ELR (cell line): Measurements from ENCODE around the gene MAML2.

Experiments used
- DNase-seq: peaks from one replicate; pipeline ENCODE4 v3.0.0-alpha.2; 2015; ENCODE audit warnings: low read depth

The MAML2 gene

DNA sequence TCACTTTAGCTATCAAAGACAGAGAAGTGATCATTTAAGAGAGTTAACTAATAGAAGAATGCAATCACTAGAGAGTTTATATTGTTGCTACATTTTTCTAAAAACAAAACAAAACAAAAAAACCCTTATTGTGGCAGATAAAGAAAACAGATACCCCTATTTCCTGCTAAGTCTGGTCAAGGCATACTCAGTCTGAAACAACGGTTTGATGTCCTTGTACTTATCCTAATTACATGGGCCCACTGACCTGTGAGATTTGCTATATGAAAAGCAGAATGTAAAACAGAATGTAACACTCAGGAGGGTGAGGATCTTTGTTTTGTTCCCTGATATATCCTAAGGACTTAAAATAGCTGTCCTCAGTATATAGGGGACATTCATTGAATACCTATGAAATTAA, 24.6 kb downstream of the MAML2 start:
- DNase-seq, result no peak

GRCh38 chr11:96317985-96318384, 25.0 kb downstream of the MAML2 start:
- DNase-seq, result no peak

- no peak for DNase-seq
Measured at GRCh38 chr11:96317571-96317970, 25.4 kb downstream of the MAML2 start.

DNA sequence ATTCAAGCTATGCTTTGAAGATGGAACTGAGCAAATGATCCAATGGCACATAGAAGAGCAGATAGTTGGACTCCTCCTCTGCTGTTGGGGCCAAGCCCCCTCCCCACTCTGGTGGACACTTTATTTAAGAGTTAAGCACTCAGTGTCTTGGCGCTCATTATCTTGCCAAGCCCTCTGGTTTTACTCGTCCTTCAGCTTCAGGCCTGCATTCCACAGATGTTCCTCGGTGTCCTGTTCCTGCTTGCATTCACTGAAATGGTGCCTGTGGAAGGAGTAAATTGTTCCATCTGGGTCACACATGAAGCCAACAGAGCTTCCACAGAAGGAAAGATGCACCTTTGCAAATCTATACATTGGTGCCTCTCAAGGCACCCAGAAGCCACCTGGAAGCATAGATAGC, 26.1 kb downstream of the MAML2 start:
- no peak for DNase-seq

- peak; percentile 30 for DNase-seq
Measured at GRCh38 chr11:96315476-96315875, 27.5 kb downstream of the MAML2 start.

- peak; percentile 85 for DNase-seq
Measured at GRCh38 chr11:96314326-96315020, 28.5 kb downstream of the MAML2 start.

DNA sequence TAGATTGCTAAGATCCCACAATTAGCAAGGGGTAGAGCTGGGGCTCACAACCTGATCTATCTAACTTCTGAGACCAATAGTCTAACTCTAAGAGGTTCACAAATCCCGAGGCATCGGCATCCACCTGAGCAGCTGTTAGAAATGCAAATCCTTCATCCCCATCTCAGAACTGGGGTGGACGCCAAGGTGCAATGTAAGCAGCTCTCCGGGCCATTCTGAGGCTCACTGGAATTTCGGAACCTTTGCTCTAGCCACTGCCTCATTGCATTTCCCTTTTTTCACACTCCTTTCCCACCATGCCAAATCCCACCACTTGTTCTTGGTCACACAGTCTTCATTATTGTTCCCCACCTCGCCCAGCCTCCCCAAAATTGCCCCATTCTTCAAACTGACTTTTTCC, 29.8 kb downstream of the MAML2 start:
- no peak for DNase-seq

DNA sequence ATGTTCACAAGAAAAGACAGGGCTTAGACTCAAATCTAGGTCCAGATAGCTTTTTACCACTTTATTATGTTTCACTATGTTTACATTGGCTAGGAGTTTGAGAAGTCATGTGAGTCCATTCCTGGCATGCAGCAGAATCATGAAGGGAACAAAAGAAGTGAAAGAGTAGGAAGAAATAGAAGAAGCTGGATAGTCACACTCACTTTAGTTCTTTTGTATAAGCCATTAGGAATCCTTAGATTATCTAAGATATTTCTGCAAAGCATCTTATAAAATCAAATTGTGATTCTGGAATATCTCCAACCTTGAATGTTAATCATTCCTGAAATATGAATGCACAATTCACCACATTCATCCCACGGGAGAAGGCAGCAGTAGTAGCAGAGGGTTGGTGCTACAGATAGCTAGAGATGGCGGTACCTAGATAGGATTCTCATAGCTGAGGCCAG, 31.9 kb downstream of the MAML2 start:
- DNase-seq, result peak; percentile 72

DNA sequence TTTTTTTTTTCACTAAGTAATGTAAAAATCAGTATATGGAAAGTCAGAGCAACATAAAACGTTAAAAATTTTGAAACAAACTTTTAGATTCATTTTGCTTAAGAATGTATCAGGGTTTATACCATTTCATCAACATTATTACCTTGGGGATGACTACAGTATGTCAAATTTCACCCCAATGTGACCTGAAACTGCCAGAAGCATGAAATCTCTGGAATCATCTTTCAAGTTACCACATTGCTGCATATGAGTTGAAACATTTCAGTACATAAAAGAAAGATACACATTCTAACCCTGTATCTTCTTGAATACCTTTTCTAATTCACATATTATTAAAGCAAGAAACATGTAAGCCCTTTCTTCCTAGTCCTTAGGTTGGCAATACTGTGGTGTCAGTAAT, 32.8 kb downstream of the MAML2 start:
- DNase-seq, result no peak

DNA sequence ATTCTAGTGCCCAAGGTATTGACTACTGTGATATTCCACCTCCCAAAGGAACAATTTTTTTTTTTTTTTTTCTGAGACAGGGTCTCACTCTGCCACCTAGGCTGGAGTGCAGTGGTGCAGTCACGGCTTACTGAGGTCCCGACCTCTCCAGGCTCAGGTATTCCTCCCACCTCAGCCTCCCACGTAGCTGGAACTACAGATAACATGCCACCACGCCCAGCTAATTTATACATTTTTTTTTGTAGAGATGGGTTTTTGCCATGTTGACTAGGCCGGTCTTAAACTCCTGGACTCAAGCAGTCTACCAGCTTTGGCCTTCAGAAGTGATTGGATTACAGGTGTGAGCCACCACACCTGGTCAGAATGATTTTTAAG, 33.4 kb downstream of the MAML2 start:
- no peak for DNase-seq

DNA sequence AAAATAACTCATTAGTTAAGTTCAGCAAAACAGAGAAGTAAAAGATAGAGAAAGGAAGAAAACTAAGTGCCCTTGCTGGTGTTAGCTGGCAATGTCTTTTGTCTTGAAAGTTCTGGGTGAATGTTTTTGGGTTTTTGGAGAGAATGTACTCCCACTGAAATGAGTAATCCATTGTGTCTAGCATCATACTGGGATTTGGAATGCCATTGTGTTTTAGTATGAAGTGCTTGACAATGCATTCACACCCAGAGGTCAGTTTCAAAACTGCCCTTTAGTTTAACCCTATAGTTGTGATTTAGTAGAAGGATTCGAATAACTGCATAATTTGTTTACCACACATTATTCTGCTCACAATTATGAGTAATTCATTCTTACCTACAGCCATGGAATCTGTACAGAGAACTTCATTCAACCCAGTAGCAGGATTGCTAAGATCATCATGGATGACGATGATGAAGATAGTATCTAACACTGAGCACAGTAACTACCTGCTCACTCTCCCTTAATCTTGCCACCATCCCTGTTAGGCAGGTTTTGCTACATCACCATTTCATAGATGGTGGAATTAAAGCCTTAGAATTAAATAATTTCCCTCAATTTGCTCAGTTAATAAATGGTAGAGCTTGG, 33.9 kb downstream of the MAML2 start:
- peak; percentile 66 for DNase-seq

DNA sequence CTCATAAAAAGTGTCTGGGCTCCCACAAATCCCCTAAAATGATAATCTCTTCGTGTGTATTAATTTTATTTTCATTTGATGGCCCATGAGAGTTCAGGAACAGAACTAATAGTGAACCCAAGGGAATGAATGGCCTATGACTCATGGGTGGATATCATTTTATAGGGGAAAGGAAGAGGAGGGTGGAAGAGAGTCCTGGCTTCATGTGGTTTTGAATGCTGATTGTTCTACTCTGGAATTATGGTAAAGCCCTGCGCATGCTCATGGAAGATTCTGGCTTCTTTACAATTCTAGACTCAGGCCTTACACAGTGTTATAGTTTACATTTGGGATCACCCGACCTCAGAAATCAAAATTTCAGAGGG, 35.2 kb downstream of the MAML2 start:
- DNase-seq, result peak; percentile 96

DNA sequence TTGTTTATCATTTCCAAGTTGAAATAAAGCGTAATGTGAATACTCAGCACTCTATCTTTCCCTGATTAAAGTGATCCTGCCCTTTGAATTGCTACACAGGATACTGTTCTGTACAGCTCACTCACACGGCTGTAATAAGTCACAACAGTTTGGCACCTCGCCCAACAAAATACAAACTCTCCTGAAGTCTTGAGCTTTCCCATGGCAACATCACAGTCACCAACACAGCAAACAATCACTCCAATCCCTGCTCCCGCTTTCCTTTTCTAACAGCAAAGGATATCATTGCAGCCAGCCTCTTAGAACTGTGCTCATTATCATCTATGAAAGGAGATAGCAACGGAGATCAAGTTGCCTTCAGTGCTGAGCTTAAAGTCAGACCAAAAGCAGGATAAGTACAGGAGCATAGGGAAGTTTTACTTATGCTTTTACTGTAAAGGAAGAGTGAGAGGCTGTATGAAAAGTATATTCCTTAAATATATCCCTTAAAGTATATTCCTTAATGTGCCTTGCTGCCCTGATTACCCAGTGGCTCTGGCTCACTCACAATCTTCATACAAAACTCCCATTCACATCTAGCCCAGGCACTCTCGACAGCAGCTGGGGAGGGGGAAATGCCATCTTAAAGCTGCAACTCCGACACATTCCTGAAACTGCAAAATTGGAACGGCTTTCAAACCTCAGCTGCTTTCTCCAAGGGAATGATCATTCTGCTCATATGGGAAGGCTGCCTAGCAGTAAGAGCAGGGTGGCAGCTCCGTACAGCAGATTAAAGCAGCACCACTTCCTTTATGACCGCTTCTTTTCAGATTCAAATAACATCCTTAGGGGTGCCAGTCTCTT, 35.8 kb downstream of the MAML2 start:
- peak; percentile 99 for DNase-seq

DNA sequence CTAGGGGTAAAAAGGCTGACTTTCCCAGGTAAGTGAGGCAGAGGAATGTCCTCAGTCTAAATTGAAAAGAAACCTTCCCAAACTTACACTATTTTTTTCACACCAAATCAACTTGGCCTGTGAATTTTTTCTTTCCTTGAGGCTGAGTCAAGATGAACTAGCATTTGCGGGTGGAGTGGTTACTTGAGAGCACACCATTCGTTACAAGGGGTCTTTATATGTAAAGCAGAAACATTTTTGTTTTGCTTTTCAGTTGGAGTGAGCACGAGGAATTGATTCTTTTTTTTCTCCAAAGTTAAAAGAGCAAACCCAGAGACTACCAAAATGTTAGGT, 36.4 kb downstream of the MAML2 start:
- peak; percentile 69 for DNase-seq

GRCh38 chr11:96306071-96306470, 36.9 kb downstream of the MAML2 start:
- no peak for DNase-seq

GRCh38 chr11:96303980-96304379, 39.0 kb downstream of the MAML2 start:
- DNase-seq, result peak; percentile 50

DNA sequence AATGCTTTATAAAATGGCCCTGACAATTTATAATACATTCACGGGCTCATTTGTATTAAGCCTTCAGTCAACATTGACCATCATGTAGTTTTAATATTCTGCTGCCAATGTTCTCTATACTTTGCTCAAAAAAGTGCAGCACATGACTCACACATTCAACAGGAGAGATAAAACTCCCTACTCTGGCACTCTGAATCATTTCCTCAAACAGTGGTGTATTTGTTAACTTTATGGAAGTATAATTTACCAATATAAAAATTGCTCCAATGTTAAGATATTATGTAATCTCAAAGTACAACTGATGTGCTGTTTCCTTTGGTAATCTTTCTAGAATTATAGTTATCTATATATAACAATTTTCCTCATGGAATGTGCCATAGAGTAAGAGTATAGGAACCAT, 39.9 kb downstream of the MAML2 start:
- peak; percentile 88 for DNase-seq

GRCh38 chr11:96301818-96302217, 41.2 kb downstream of the MAML2 start:
- DNase-seq, result no peak

DNA sequence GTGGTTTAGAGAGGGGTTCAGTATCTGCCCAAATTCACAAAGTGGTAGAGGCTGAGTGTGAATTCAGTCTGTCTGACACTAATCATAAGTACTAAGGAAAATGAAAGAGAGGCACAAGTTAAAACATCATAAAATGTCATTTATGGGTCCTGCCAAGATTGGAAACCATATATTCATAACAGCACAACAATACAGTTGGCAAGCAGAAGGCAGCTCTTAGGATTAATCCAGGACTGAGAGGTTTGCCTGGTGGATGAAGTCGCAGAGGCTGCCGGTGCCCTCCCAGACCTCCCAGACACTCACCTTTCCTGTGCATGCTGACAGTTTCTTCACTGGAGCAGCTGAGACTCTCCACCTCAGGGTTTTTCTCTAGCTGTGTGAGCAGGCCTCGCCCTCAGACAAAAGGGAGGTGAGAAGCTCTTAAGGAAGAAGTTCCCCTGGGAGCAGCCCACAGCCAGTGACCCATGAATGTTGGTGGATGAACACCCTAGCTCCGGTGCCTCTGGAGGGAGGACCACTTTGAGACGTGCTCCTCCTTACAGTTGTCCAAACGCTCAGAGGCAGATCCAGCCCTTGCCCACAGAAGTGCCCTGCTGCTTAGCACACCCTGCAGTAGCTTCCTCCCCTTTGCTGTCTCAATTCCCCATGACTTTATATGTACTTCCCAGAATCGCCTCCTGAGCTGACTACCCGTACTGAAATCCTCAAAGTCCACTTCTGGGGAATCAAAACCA, 43.7 kb downstream of the MAML2 start:
- DNase-seq, result no peak

DNA sequence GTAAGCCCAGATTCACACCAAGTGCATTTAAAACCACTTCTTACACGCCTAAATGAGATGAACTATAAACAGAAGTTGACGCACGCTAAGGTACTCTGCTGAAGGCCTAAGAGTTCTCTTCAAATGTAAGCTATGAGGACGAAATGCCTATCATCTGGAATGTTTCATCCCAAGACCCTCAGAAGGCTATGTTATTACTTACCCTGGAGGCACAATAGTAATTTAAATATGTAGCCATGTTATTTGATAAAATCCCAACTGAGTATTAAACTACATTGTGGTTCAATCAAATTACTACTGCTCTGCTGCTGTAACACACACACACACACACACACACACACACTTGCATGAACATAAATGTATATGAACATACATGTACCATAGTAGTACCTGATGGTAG, 47.6 kb downstream of the MAML2 start:
- no peak for DNase-seq

DNA sequence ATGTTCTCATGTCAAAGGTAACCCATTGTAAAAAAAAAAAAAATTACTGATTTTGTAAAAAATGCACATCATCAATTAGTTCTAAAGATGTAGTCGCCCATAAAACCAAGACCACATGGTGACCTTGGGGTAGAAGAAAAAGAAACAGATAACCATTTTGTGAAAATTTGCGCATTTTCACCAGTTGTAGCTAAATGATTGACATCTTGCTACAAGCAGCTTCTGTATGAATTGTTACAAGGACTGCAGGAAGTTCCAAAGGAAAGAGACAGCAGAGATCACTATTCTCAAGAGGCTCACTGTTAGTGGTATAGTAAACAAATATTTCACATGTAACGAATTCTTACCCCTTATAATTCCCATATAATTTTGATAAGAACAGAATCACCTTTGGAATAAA, 48.7 kb downstream of the MAML2 start:
- no peak for DNase-seq

DNA sequence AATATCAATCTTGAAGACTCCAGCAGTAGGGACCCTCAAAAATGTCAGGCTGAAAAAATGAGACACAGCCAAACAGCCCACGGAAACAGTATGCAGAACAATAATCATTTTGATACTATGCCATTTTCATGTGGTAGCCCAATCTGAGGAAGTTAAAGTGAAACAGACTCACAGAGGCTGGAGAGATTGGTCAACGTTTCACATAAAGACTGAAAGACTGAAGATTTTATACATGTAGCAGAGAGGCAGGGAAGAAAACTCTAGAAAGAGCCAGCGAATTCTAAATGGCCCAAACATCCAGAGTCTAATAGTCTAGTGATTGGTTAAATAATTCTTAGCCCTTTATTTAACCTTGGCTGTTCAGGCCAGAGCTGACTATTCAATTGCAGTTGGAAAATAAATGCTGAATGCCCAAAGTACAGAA, 49.4 kb downstream of the MAML2 start:
- no peak for DNase-seq

DNA sequence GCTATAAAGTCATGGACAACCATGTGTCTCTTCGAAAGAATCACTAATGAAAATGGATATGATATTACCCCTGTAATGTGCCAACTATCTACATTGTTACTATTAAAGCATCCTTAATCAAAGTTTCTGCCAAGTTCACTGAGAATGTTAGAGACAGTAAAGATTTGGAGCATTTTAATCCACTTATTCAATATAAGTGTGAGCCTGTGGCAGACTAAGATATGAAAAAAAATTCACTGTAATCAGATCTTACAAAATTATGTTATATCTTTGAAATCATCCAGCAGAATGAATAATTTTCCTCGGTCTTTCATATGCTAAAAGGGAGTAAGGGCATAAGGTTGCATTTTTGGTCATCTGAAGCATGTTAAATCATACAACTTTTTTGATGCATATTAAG, 49.9 kb downstream of the MAML2 start:
- no peak for DNase-seq
